DMS79 treated with DMSO at 0.1 percent for 48 hours (cell line): ENCODE results near the gene GRAMD4.

ENCODE experiments used
- DNase-seq: peaks from one replicate; lab custom pipeline; 2025; lab: John Stamatoyannopoulos, UW

The GRAMD4 gene, protein sequence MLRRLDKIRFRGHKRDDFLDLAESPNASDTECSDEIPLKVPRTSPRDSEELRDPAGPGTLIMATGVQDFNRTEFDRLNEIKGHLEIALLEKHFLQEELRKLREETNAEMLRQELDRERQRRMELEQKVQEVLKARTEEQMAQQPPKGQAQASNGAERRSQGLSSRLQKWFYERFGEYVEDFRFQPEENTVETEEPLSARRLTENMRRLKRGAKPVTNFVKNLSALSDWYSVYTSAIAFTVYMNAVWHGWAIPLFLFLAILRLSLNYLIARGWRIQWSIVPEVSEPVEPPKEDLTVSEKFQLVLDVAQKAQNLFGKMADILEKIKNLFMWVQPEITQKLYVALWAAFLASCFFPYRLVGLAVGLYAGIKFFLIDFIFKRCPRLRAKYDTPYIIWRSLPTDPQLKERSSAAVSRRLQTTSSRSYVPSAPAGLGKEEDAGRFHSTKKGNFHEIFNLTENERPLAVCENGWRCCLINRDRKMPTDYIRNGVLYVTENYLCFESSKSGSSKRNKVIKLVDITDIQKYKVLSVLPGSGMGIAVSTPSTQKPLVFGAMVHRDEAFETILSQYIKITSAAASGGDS

DNA sequence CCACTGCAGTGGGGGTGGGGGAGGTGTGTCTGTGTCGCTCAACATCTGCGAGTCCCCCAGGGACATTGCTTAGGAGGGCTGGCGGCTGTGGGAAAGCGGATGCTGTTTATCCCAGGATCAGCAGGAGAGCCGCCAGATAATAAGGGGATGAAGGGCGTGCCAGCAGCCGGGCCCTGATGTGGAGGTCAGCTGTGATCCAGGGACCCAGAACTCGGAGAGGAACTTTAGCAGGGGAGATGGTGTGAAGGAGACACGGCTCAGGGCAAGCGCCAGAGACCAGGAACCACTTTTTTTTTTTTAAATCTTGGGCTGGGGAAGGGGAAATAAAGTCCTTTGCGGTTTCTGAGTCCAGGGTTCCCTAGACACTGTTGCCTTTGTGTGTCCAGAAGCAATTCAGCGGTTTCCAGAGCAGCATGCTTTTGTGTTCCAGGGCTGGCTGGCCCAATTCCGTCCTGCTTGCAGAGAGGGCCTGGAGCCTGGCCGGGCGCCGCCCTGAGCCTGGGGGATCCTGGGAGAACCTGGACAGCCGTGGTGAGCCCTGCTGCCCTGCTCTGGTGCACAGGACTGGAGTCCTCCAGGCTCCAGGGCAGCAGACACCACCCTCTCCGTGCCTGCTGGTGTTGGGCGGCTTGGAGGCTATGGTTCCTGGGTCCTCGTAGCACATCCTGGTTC, at the start of gene GRAMD4:
Gene GRAMD4 (plus strand): TSS at position 557 of the 672 bp plus-strand sequence. CDS start 6,414 bp downstream, outside the sequence.
- DNase-seq = peak; percentile 16

DNA sequence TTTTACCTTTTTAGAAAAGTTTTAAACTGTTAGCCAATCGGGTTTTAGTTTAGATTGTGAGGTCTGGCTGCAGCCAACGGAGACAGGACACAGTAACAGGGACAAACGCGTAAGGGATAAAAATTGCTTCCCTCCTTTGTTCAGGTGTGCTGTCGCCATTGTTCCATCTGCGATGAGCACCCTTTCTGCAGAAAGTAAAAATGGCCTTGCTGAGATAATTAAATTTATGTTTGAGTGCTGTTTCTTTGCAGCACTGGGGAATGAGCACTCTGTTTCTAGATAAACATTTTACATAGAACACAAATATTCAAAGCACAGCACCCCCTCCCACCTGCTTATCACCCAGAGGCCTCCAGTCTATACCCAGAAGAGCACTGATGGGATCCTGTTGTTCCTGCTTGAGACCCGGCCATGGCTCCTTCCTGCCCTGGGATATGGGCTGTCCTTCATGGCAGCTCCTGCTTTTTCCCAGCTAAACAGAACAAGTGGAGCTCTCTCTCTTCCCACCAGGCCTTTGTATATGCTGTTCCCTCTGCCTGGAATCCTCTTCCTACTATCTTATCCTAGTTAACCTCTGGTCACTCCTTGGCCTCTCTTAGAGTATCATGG, 48.4 kb upstream of the GRAMD4 start:
- DNase-seq = no peak

DNA sequence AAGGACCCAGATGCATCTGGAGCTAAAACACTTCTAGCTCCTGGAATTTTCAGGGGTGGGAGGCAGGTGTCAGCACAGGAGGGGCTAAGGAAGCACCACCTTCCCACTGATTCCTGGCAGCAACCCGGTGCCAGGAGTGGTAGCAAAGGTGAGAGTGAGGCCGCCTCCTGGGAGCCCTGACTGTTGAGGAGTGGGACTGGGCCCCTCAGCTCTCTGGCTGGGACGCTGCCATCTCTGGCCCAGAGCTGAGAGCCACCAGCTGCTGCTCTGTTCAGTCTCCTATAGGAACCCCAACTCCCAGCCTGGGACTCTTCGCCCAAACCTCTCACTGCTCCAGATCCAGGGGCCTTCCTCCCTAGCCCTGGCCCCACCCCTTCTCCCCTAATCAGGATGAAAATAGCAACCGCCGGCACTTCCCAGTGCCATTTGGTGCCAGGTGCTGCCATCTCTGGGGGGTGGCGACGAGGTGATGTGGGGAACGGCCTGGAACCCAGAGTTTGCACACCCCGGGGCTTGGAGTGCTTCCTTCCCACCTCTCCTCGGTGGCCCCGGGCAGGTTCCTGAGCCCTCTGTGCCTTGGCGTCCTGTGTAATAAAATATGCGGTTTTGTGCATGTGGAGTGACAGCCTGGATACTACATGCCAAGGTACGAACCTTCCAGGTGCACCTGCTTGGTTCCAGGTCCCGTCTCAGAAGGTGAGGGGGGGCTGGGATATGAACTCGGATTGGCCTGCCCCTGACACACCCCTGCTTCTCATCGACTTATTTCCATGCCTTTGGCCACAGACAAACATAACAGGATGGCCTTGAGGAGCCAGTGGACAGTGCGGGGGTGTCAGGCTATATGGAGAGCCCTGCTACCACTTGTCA, 47.0 kb upstream of the GRAMD4 start:
- no peak for DNase-seq

DNA sequence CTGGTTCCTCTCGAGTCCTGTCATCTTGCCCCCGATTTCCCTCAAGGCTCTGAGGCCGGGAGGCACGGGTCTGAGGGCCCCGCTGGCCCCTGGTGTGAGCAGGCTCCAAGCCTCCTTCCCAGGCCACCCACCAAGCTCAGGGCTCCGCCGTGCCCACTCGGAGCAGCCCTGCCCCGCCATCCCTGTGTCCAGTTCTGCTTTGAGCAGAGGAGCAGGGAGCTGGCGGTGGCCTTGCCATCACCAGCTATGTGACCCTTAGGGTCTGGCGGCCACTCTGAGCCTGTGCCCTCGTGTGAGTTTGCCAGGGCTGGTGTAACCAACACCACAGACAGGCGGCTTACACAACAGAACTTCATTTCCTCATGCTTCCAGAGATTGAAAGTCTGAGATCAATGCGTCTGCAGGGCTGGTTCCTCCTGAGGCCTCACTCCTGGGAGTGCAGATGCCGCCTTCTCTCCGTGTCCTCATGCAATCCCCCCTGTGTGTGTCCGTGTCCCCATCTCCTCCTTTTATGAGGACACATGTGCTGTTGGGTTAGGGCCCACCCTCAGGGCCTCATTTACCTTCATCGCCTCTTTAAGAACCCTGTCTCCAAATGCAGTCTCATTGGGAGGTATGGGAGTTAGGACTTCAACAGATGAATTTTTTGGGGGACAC, 46.3 kb upstream of the GRAMD4 start:
- no peak for DNase-seq

DNA sequence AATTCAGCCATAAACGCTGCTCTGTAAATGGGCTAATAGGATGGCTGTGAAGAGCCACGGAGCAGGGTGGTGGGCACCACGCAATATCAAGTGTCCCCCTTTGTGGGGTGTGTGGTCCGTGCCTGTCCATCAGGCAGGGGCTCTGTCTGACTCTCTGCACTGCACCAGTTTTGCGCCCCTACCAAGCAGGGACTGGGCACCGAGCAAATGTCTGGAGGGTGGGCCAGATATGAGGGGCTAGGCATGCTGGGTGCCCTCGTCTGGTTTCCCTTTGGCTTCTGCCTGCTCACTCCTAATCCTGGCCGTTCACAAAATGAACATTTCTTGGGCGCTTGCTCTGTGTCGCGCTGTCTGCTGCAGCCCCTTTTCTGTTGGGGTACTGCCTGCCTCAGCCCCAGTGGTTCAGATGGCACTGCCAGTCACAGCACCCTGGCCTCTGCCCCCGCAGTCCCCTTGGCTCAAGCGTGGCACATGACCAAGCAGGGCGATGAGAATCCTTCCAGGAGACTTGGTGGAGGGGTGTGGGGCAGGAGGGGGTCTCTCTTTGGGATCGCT, 45.7 kb upstream of the GRAMD4 start:
- no peak for DNase-seq

DNA sequence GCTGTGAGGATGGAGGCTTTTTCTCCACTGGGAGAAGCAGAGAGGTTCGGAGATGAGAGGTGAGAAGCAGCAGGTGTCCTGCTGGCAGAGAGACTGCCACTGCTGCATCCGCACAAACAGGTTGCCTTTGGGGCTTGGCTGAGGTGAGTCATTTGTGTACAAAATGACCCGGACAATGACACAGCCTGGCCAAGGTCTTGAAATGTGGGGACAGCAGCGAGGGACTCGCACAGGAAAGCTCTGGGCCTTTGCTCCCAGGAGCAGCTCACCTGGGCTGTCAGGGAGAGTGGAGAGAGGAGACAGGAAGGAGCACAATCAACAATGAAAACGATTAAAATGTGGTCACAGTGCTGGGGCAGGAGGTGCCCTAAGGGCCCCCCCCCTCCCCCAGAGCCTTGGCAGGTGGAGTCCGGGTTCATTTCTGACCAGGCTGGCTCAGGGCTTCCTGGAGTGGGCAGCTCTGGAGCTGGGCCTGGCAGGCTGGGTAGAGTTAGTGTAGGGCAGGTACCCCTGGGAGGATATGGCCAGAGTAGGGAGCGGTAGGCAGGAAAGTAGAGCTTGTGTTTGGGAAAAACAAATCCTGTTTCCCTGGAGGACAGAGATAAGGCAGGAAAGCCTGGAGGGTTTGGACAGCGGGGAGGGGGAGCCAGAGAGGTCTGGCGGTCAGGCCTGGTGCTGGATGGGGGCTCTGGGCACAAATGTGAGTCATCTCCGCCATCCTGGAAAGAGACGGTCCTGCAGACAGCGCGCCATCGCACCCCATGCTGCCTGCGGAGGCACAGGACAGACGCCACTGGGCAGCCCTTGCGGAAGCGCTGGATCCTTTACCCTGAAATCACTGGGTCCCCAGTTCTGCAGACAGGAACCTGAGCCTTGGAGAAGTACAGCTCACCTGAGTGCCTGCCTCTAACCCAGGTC, 44.9 kb upstream of the GRAMD4 start:
- no peak for DNase-seq

DNA sequence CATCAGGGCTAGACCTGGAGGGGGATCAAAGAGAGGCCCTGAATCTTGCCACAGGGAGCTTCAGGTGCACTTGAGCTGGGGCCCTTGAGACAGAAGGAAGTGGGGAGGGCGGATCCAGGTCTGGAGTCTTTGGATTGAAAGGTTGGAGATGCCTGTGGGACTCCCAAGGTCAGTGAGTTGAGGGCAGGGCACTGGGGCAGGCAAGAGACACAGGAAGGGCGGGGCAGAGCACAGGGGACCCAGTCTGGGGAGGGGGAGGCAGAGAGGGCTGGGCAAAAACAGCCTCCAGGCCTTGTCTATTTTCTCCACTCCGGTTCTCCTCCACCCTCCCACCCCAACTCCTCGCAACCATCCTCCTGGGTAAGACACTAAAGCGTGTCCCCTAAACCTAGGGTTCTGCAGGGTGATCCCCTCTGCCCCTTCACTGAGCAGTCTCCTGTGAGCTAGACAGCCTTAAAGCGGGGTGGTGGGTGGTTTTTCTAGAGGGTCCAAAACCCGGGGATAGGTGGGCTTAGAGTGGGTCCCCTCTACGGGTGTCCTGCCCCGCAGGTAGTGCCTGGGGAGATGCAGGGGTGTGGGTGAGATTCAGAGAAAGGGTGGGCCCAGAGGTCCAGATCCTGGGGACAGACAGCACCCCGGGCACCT, 44.2 kb upstream of the GRAMD4 start:
- peak; percentile 22 for DNase-seq

DNA sequence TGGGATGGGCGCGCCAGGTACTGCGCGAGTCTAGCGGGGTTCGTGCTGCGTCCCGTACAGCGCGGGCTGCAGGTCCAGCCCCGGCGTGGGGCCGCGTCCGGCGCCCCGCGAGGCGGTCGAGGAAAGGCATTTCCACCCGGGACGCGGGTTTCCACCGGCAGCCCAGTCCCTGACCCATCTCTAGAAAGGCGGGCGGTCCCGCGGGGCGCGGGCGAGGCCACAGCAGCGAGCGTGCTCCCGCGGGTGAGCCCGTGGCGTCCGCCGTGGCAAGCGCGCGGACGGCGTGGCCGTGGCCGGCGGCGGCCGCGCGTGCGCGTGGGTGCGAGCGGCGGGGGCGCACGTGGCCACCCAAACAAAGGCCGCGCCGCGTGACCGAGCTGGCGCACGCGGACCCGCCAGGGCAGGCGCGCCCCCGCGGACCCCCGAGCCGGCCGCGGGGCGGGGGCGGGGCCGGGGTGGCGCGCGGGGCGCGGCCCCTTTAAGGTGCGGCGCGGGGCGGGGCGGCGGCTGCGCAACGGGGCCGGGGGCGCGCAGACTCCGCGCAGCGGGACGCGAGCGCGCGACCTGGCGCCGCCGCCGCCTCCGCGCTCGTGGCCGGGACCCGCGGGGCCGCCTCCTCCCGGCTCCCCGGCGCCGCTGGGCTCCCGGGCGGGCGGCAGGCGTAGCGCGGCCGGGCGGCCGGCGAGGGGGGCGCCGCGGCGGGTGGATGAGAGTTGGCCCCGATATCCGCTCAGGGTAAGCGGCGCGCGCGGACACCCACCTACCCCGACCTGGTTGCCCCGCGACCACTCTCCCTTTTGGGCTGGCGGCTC, 43.4 kb upstream of the GRAMD4 start:
- DNase-seq = no peak

DNA sequence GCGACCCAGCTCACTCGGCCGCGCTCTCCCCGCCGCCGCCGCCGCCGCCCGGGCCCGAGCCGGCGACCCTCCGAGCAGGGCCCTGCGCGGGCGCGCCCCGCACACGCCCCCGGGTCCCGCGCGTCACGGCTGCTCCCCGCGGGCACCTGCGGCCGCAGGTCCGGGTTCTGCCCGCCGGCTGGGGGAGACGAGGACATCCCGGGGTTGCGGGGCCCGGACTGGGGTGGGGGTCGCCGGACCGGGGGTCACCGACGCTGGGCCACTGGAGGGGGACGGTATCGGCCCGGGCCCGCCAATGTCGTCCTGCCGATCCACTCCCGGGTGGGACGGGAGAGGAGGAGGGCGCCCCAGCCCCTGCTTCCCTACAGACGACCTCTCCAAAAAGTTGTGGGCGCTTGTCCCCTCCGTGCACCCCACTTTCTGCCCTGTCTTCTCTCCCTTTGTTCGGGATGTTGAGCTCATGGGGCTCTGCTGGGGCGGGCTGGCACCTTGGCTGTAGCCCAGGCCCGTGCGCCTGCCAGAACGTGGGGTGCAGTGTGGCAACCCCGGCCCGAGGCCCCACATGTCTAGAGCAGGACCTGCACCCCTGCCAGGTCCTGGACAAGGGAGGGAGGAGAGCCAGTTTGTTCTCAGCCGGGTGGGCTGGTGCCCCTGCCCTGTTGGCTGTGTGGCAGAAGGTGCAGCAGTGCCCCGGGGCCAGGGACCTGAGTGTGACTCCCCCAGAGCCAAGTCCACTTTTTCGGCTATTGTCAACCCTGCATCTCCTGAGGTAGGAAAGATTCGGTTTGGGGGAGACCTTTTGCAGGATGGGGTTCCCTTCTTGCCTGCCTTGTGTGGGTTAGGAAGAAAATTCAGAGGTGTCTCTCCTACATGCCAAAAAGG, 42.6 kb upstream of the GRAMD4 start:
- DNase-seq = no peak

DNA sequence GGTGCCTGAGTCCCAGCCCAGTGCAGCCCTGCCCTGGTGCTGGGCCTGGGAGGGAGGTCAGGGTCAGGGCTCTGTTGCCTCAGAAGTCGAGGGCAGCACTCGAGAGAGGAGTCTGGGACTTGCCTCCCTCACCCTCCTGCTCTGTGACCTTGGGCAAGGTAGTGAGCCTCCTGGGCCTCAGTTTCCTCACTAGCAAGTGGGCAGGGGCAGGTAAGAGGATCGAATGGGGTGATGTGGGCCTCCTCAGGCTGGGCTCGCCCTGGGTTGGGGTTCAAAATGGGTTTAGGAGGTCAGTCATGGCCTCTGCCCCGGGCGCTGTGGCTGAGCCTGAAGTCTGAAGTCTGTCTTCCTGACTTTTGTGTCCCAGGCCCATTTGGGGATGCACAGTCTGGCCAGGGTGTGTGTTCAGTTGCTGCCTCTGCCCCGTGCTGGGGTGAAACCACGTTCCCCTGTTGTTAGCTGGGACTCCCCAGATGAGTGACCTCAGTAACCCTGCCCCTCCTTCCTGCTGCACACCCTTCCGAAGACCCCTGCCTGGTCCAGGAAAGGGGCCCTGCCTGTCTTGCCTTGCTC, 41.8 kb upstream of the GRAMD4 start:
- no peak for DNase-seq

DNA sequence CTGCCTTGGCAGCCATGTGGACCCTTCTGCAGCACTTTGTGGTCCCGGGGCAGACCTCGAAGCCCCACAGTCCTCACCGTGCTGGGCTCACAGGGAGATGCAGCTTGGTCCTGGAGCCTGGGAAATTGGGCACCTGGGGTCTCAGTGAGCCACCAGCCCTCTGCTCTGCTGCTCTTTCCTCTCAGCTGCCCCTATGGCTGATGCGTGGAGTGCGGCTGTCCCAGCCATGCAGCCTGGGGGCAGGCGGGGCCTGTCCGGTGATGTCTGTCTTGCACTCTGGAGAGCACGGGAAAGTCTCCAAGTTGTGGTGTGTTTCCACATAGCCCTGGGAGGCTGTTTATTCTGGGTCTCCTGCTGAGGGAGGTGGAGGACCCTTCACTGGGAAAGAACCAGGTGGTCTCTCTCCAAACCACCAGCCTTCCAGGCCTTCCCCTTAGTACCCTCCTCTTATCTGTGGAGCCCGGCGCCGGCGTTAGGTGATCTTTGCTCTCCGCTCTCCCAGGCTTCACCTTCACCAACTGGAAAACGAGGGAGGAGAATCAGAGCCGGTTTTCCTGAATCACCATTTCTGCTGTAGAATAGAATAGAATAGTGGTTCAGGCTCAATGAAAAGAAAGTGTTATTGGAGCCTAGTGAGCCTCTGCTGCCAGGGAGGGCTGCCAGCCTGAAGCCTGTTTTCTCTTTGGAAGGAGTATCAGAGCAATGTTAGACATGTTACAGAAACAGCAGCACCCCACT, 41.2 kb upstream of the GRAMD4 start:
- DNase-seq = peak; percentile 61

DNA sequence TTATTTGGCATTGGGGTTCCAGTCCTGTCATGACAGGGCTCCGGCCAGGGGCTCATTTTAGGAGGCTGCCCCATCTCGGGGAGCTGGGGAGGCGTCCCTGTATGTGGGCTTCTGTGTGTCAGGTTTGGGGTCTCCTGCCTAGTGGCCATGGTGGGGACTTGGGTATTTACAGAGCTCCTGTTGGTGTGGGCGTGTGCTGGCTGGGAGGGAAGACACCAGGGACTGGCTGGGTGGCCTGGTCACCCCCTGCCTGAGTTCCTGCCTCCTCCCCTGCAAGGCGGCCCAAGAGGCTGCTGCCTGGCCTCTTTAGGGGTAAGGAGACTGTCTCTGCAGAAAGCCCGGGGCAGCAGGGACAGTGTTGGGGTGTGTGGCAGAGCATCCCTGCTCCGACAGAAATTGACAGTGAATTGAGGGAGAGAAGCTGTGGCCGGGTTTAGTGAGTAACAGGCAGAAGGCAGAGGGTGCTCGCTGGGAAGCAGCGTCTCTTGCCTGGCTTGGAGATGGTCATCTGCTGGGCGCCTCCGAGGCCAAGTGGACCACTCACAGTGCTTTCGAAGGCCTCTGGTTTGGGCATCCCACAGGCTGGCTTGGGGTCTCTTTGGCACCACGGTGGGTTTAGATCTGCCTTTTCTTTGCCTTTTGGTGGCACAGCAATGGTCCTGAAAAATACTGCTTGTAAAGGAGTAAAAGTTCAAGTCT, 40.3 kb upstream of the GRAMD4 start:
- no peak for DNase-seq

DNA sequence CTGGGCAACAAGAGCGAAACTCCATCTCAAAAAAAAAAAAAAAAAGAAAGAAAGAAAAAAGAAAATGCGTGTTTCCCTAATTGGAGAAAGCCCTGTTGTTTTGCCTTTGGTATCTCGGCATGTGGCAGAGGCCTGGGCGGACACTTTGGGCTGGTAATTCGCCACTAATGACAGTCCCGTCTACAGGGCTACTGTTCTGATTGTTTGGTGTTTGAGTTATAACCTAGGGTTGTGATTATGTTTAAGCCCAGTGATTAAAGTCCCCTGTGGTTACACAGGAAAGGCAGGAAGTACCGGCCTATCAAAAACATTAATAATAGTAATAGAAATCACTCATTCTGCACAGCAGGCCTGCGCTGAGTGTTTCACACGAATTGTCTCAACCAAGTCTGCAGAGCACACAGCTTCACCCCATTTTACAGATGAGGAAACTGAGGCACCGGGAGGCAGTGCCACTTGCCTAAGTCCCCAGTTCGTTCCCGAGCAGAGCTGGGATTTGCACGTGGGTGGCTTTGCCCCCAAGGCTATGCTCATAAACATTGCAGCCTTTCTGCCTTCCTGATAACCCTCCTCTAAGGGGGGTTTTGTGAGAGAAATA, 39.1 kb upstream of the GRAMD4 start:
- DNase-seq = no peak

DNA sequence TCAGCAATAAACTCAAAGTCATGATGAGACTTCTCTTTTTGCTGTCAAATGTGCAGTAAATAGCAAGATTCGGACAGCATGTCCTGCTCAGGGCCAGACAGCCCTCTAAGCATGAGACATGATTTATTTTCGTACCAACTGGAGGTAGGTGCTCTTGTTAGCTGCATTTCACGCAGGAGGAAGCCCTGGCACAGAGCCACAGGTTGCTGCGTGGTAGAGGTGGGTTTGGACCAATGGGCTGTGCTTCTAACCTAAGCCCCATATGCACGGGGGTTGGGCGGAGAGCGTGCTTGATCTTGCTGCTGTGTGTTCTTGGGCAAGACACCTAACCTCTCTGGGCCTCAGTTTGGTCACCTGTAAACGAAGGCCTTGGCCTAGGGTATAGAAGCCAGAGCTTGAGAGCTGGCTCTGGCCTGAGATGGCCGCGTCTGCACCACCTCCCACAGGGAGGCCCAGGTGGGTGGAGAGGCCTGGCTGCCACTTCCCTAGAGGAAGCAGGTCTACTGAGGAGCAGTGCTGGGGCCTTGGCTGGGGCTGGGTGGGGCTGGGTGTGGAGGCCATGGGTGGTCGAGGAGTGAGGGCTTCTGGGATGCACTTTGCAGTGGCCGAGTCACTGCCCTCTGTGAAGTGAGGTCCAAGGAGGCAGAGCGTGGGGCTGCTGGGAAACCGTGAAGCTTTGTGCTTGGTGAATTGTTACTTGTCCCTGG, 38.5 kb upstream of the GRAMD4 start:
- DNase-seq = no peak
